RWPE1 (cell line): Measurements from ENCODE around the gene DGKI.

Experiments
- CTCF ChIA-PET: fragments of 350-600 bp; sonication (Branson Sonifier 250); formaldehyde crosslinking; extraction: SDS; loops from one replicate; lab custom pipeline; 2021; lab: Yijun Ruan, JAX
- POLR2A ChIA-PET: fragments of 400-600 bp; formaldehyde crosslinking; extraction: SDS; loops from one replicate; lab custom pipeline; 2020; ENCODE audit warnings: antibody characterized with exemption; ENCODE audit not compliant: low non-redundant PET; lab: Yijun Ruan, JAX
- DNase-seq: peaks from one replicate; pipeline ENCODE4 v3.0.0; 2012; ENCODE audit warnings: low spot score
- H3K27ac ChIP-seq: fragments of 450-650 bp; 2 replicates; pipeline ENCODE4 v1.5.1; 2017
- TF ChIP-seq, protein P1 (sequence below): fragments of 450-650 bp; conservative IDR thresholded peaks from 2 replicates; pipeline ENCODE4 v1.5.1; 2017; ENCODE audit warnings: low read depth, mild to moderate bottlenecking

The DGKI gene

DNA sequence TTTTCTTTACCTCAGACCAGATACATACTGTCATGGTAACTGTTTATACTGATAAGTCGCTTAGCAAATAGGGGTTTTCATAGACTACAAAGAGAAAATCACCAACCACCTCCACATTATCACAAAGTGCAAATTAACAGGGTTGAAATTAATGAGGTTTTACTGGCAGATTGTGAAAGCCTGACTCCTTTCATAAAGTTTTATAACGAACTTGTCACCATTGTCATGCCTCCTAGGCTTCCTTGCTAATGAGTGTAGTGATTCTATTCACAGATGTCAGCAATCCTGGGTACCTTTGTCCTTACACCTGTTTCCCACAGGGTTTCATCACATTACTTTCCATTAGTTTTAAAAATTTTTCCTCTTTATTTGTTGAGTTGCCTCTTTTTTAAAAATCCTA, 361.0 kb downstream of the DGKI start:
- no peak overlapping the region for H3K27ac ChIP-seq
- no peak for DNase-seq
- CTCF ChIA-PET = no interaction called here
- POLR2A ChIA-PET = no interaction called here
- TF ChIP-seq, protein P1, sequence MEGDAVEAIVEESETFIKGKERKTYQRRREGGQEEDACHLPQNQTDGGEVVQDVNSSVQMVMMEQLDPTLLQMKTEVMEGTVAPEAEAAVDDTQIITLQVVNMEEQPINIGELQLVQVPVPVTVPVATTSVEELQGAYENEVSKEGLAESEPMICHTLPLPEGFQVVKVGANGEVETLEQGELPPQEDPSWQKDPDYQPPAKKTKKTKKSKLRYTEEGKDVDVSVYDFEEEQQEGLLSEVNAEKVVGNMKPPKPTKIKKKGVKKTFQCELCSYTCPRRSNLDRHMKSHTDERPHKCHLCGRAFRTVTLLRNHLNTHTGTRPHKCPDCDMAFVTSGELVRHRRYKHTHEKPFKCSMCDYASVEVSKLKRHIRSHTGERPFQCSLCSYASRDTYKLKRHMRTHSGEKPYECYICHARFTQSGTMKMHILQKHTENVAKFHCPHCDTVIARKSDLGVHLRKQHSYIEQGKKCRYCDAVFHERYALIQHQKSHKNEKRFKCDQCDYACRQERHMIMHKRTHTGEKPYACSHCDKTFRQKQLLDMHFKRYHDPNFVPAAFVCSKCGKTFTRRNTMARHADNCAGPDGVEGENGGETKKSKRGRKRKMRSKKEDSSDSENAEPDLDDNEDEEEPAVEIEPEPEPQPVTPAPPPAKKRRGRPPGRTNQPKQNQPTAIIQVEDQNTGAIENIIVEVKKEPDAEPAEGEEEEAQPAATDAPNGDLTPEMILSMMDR = no peak

GRCh38 chr7:137484326-137484725, 362.4 kb downstream of the DGKI start:
- H3K27ac ChIP-seq = no peak overlapping the region
- no peak for DNase-seq
- POLR2A ChIA-PET = no interaction called here
- CTCF ChIA-PET = no interaction called here
- TF ChIP-seq, protein P1 = no peak

- CTCF ChIA-PET = no interaction called here
- TF ChIP-seq, protein P1 = no peak
- no peak for DNase-seq
- no peak overlapping the region for H3K27ac ChIP-seq
- POLR2A ChIA-PET = no interaction called here
Measured at GRCh38 chr7:137482466-137482865, 364.3 kb downstream of the DGKI start.

GRCh38 chr7:137480824-137481365, 365.9 kb downstream of the DGKI start:
- ChIA-PET CTCF (no interaction called here), POLR2A (no interaction called here)
- no peak for DNase-seq
- no peak overlapping the region for H3K27ac ChIP-seq
- TF ChIP-seq, protein P1 = no peak

- CTCF ChIA-PET = no interaction called here
- no peak for DNase-seq
- POLR2A ChIA-PET = no interaction called here
- TF ChIP-seq, protein P1 = no peak
- no peak overlapping the region for H3K27ac ChIP-seq
Measured at GRCh38 chr7:137480401-137480800, 366.4 kb downstream of the DGKI start.

- DNase-seq = no peak
- POLR2A ChIA-PET = no interaction called here
- TF ChIP-seq, protein P1 = no peak
- CTCF ChIA-PET = no interaction called here
- H3K27ac ChIP-seq = no peak overlapping the region
Measured at GRCh38 chr7:137476937-137477336, 369.8 kb downstream of the DGKI start.
